ENCODE data around the gene COL18A1.
"Not testable (repeated sequence)": the region's sequence is repeated elsewhere in the genome, so short reads cannot be mapped to it uniquely, and the experiment has no call there.

COL18A1 gene

GRCh38 chr21:45363272-45363671, 41.7 kb upstream of the COL18A1 start:
- H3K36me3 ChIP-seq (replicated peaks); in situ Hi-C loops (cut with MboI; ENCODE audit: low sequenced_read_pairs); H3K4me3 ChIP-seq; H3K9me3 ChIP-seq; DNase-seq (ENCODE audit: low spot score in 2 of 2); H3K27me3 ChIP-seq (ENCODE audit: low read depth): not testable (repeated sequence)
- H3K4me1 ChIP-seq, result peaks cover 15% of the 10 kb centered on the region; the same call in 1 of the 2 replicates

DNA sequence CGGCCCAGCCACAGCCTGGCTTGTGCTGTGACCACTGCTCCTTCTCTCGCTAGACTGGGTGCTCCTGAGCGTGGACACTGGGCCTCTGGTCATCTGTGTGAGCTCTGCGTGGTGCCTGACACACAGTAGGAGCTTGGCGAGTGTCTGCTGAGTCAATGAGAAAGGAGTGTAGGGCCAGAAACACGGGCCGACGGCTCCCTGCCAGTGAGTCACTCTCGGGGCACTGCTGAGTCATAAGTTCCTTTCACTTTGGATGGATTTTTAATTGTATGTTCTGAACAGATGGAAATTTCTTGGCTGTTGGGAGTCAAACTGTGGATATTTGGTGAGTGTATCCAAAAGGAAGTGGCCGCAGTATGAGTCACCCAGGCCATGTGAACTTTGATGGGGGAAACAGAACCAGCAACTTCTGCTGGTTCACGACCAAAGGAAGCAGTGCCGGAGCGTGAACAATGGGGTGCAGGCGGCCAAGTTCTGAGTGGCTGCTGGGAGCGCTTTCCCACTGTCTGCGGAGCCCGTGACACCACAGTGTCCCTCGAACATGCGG, 41.0 kb upstream of the COL18A1 start:
- no peak for DNase-seq (ENCODE audit: low spot score in 2 of 2)
- H3K36me3 ChIP-seq (replicated peaks), result no peaks in the 10 kb centered on the region
- H3K27me3 ChIP-seq (ENCODE audit: low read depth), result no peaks in the 10 kb centered on the region
- in situ Hi-C loops (cut with MboI; ENCODE audit: low sequenced_read_pairs), result no loop called here
- peaks cover 15% of the 10 kb centered on the region; the same call in 1 of the 2 replicates for H3K4me1 ChIP-seq
- H3K4me3 ChIP-seq, result no peak overlapping the region
- H3K9me3 ChIP-seq, result no peaks in the 10 kb centered on the region

DNA sequence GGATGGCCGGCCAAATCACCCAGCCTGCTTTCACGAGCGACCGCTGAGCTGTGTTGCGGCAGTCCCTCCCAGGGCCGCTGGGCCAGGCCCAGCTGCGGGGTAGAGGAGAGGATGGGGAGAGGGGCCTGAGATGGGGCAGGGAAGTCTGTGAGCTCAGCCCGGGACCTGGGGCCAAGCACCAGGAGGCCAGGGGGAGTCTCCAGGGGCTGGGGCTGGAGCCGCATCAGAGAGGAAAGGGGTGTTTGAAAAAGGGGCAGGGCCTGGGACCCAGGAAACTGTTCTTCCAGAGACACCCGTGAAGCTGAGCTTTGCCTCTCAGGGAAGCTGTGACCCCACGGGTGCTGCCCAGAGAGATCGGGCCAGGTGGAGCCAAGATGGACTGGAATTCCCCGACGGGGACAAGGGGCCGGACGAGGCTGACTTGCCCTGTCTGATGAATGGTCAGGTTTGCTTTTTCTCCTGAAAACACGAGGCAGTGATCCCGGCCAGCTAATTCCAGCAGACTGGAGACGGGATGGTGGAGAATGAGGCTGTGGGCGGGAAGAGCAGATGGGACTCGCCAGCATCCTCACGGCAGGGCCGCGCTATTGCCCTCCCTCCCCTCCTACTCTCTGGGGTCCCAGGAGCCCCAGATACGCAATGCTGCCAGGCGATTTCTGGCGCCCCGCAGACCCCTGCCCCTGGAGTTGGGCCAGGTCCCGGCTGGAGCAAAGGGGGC, 40.3 kb upstream of the COL18A1 start:
- no peak for DNase-seq (ENCODE audit: low spot score in 2 of 2)
- no peaks in the 10 kb centered on the region for H3K9me3 ChIP-seq
- no peaks in the 10 kb centered on the region for H3K36me3 ChIP-seq (replicated peaks)
- no peak overlapping the region for H3K4me3 ChIP-seq
- H3K4me1 ChIP-seq, result peaks cover 13% of the 10 kb centered on the region; the same call in 1 of the 2 replicates
- in situ Hi-C loops (cut with MboI; ENCODE audit: low sequenced_read_pairs), result no loop called here
- no peaks in the 10 kb centered on the region for H3K27me3 ChIP-seq (ENCODE audit: low read depth)

DNA sequence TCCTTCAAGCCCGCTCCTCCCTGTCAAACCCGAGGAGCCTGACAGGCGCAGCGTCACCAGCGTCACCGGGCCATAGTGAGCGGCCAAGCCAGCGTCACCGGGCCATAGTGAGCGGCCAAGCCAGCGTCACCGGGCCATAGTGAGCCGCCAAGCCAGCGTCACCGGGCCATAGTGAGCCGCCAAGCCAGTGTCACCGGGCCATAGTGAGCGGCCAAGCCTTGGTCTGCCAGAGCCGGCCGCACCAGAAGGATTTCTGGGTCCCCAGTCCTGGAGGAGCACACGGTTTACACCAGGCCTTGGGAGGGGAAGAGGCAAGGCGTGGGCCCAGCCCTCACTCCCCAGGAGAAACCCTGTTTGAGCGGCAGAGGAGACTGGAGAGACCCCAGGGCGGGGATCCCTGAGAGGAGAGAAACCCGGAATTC, 39.8 kb upstream of the COL18A1 start:
- Histone ChIP-seq H3K4me1 (peaks cover 9% of the 10 kb centered on the region; the same call in 1 of the 2 replicates), H3K27me3 (ENCODE audit: low read depth) (no peaks in the 10 kb centered on the region), H3K9me3 (no peaks in the 10 kb centered on the region), H3K36me3 (replicated peaks) (no peaks in the 10 kb centered on the region), H3K4me3 (no peak overlapping the region)
- no peak for DNase-seq (ENCODE audit: low spot score in 2 of 2)
- in situ Hi-C loops (cut with MboI; ENCODE audit: low sequenced_read_pairs), result no loop called here

GRCh38 chr21:45365608-45366241, 39.2 kb upstream of the COL18A1 start:
- DNase-seq (ENCODE audit: low spot score in 2 of 2), result peak; percentile 47 to 60
- Histone ChIP-seq H3K36me3 (replicated peaks) (no peaks in the 10 kb centered on the region), H3K4me3 (no peak overlapping the region), H3K9me3 (no peaks in the 10 kb centered on the region), H3K27me3 (ENCODE audit: low read depth) (no peaks in the 10 kb centered on the region), H3K4me1 (peaks cover 6% of the 10 kb centered on the region; the same call in 1 of the 2 replicates)
- in situ Hi-C loops (cut with MboI; ENCODE audit: low sequenced_read_pairs), result no loop called here

- H3K4me3 ChIP-seq, result no peak overlapping the region
- no peaks in the 10 kb centered on the region for H3K36me3 ChIP-seq (replicated peaks)
- no peak for DNase-seq (ENCODE audit: low spot score in 2 of 2)
- H3K4me1 ChIP-seq, result peaks cover 6% of the 10 kb centered on the region; the same call in 1 of the 2 replicates
- no peaks in the 10 kb centered on the region for H3K27me3 ChIP-seq (ENCODE audit: low read depth)
- in situ Hi-C loops (cut with MboI; ENCODE audit: low sequenced_read_pairs), result no loop called here
- no peaks in the 10 kb centered on the region for H3K9me3 ChIP-seq
These were observed 38.5 kb upstream of the COL18A1 start for GRCh38 chr21:45366476-45366875.

DNA sequence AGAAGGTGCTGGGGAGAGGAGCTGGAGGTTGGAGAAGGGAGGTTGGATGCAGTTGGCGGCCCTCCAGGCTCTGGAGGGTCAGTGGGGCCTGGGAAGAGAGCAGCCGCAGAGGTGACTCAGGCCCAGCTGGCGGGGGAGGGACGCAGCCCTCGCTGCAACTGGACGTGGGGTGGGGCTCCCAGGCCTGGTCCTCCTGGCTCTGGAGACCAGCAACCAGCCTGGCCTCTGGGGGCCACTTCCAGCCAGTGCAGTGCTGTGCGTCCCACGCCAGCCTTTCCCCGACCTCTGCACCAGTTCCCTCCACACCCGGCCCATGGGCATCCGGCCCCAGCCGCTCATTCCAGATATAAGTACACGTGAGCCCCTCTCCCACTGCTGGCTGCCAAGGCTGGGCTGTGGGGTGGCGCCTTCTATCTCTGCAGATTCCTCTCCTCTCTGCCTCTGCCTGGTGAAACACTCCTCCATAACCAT, 38.0 kb upstream of the COL18A1 start:
- H3K27me3 ChIP-seq (ENCODE audit: low read depth), result no peaks in the 10 kb centered on the region
- H3K9me3 ChIP-seq, result no peaks in the 10 kb centered on the region
- in situ Hi-C loops (cut with MboI; ENCODE audit: low sequenced_read_pairs), result no loop called here
- peaks cover 6% of the 10 kb centered on the region; the same call in 1 of the 2 replicates for H3K4me1 ChIP-seq
- DNase-seq (ENCODE audit: low spot score in 2 of 2), result no peak
- H3K36me3 ChIP-seq (replicated peaks), result no peaks in the 10 kb centered on the region
- no peak overlapping the region for H3K4me3 ChIP-seq

DNA sequence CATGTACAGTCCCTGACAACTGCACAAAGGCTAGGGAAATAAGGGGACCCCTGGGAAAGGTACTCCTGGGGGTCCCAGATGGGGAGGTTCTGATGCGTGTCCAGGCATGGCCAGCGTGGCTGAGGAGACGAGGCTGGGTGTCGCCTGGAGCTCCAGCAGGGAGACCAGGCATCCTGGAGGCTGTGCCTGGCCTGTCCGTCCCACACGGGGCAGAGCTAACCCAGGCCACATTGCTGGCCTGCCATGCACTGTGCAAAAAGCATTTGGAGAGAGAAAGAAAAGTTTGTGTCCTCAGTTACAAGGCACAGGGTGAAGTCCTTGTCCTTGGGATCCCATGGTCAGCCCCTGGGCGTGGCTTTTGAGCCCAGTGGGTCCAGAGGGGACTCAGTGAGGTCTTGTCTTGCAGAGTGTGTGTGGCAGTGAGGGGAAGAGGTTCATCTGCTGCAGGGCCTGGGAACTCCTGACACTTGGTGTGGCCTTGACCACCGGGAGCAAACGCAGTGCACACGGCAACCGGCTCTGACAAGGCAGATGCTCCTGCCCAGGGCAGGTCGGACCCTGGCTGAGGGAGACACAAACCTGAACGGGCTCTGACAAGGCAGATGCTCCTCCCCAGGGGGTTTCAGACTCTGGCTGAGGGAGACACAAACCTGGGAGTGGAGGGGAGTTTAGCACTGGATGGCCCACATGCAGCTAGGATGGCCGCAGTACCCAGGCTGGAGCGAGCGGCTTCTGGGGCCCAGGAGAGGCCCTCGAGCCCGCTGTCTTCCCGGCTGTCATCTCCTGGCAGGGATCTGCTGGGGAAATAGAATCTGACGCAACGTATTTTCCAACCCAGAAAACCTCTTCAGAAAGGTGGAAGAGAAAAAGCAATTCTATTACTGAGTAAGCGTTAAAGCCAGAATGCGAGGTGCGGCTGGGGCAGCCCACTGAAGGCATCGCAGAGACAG, 37.3 kb upstream of the COL18A1 start:
- H3K9me3 ChIP-seq, result peaks cover 2% of the 10 kb centered on the region; the same call in 1 of the 2 replicates
- H3K36me3 ChIP-seq (replicated peaks), result no peaks in the 10 kb centered on the region
- in situ Hi-C loops (cut with MboI; ENCODE audit: low sequenced_read_pairs), result no loop called here
- DNase-seq (ENCODE audit: low spot score in 2 of 2), result no peak
- H3K27me3 ChIP-seq (ENCODE audit: low read depth), result no peaks in the 10 kb centered on the region
- no peak overlapping the region for H3K4me3 ChIP-seq
- H3K4me1 ChIP-seq, result peaks cover 6% of the 10 kb centered on the region; the same call in 1 of the 2 replicates

GRCh38 chr21:45369018-45369417, 35.9 kb upstream of the COL18A1 start:
- in situ Hi-C loops (cut with MboI; ENCODE audit: low sequenced_read_pairs); H3K36me3 ChIP-seq (replicated peaks); DNase-seq (ENCODE audit: low spot score in 2 of 2); H3K4me1 ChIP-seq; H3K9me3 ChIP-seq; H3K4me3 ChIP-seq; H3K27me3 ChIP-seq (ENCODE audit: low read depth): not testable (repeated sequence)

- DNase-seq (ENCODE audit: low spot score in 2 of 2), result no peak
- Histone ChIP-seq H3K4me1 (peaks cover 5% of the 10 kb centered on the region; the same call in 1 of the 2 replicates), H3K9me3 (peaks cover 5% of the 10 kb centered on the region; the same call in 1 of the 2 replicates), H3K4me3 (no peak overlapping the region), H3K36me3 (replicated peaks) (no peaks in the 10 kb centered on the region), H3K27me3 (ENCODE audit: low read depth) (no peaks in the 10 kb centered on the region)
- in situ Hi-C loops (cut with MboI; ENCODE audit: low sequenced_read_pairs), result no loop called here
These were observed 34.4 kb upstream of the COL18A1 start for GRCh38 chr21:45370575-45370974.

DNA sequence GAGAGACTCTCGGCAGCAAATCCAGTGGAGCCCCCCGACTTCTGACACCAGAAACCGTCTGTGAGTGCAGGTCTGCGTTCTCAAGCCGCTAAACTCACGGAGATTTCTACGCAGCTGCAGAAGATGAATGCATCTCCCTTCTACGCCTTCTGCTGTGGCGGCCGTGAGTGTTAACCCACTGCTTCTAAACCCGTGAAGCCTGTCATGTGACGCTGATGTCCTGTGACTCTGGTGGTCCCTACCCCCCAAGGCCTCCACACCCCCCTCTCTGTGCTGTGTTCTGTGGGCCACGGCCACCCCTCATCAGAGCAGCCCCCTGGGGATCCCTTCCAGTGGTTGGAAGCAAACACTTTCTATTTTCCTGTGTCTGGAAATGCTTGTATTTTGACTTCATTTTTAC, 33.9 kb upstream of the COL18A1 start:
- Histone ChIP-seq H3K9me3 (peaks cover 5% of the 10 kb centered on the region; the same call in 1 of the 2 replicates), H3K4me3 (no peak overlapping the region), H3K36me3 (replicated peaks) (no peaks in the 10 kb centered on the region), H3K27me3 (ENCODE audit: low read depth) (no peaks in the 10 kb centered on the region), H3K4me1 (no peaks in the 10 kb centered on the region)
- no peak for DNase-seq (ENCODE audit: low spot score in 2 of 2)
- in situ Hi-C loops (cut with MboI; ENCODE audit: low sequenced_read_pairs), result no loop called here

DNA sequence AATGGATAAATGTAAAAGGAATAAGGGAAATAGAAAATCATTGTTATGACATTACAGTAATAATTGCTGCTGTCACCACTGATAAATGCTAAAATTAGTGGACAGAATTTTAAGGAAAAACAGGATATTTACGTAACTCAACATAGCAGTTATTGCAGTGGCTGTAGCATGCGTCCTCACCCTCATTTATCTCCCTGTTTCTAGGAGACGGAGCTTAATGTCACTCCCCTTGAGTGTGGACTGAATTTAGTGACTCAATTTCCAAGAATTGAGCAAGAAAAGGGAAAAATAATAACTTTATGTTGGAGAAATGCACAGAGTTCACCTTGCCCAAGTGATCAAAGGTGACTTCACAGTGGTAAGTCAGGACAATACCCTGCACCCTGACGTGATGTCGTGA, 33.3 kb upstream of the COL18A1 start:
- Histone ChIP-seq H3K9me3 (peaks cover 5% of the 10 kb centered on the region; the same call in 1 of the 2 replicates), H3K4me1 (peaks cover under 1% of the 10 kb centered on the region; the same call in 1 of the 2 replicates), H3K36me3 (replicated peaks) (no peaks in the 10 kb centered on the region), H3K4me3 (no peak overlapping the region), H3K27me3 (ENCODE audit: low read depth) (no peaks in the 10 kb centered on the region)
- no peak for DNase-seq (ENCODE audit: low spot score in 2 of 2)
- in situ Hi-C loops (cut with MboI; ENCODE audit: low sequenced_read_pairs), result no loop called here

DNA sequence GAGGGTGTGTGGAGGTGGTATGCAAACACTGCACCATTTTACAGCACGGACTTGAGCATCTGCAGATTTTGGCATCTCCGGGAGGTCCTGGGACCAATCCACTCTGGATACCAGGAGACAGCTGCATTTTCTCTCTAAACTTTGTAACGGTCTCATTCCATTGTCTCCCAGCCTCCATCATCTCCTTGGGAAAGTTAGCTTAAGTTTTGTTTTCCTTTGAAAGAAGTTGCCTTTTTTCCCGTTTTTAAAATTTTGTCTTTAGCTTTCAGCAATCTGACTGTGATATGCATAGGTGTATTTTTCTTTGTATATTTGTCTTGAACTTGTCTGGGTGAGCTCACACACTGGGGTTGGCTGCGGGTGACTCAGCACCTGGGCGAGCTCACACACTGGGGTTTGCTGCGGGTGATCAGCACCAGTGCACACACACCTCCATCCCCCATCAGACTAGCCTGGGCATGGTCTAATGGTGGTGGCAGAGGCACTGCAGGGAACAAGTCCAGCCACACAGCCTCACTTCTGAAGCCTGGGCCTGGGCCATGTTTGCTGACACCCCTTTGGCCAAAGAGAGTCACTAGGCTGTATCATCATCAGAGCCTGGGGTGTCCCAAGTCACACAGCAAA, 32.1 kb upstream of the COL18A1 start:
- no peak overlapping the region for H3K4me3 ChIP-seq
- in situ Hi-C loops (cut with MboI; ENCODE audit: low sequenced_read_pairs), result no loop called here
- H3K27me3 ChIP-seq (ENCODE audit: low read depth), result no peaks in the 10 kb centered on the region
- peaks cover 12% of the 10 kb centered on the region for H3K4me1 ChIP-seq
- peaks cover 5% of the 10 kb centered on the region; the same call in 1 of the 2 replicates for H3K9me3 ChIP-seq
- no peak for DNase-seq (ENCODE audit: low spot score in 2 of 2)
- no peaks in the 10 kb centered on the region for H3K36me3 ChIP-seq (replicated peaks)
